ENCODE measurements around the gene ACOT11.

Gene ACOT11

GRCh38 chr1:54583871-54584270 is 35.8 kb downstream of the ACOT11 start:
- H3K27ac ChIP-seq, result no peak overlapping the region
- no peaks in the 10 kb centered on the region for H3K9me3 ChIP-seq (ENCODE audit: low read depth, low read length)
- no peak overlapping the region for H3K4me3 ChIP-seq
- TF ChIP-seq EZH2 (IDR thresholded peaks at IDR 0.05), result no peak
- TF ChIP-seq POLR2AphosphoS5 (IDR thresholded peaks at IDR 0.05; ENCODE audit: borderline replicate concordance, low read depth, low read length), result no peak
- TF ChIP-seq FOXP2 (optimal IDR thresholded peaks at IDR 0.05; ENCODE audit: control extremely low read depth, extremely low read length, insufficient read depth), result no peak
- H3K9ac ChIP-seq (ENCODE audit: insufficient read length), result no peak overlapping the region
- no peak for DNase-seq (ENCODE audit: low read depth, low spot score)
- no peaks in the 10 kb centered on the region for H3K36me3 ChIP-seq (ENCODE audit: insufficient read depth, low read length)

DNA sequence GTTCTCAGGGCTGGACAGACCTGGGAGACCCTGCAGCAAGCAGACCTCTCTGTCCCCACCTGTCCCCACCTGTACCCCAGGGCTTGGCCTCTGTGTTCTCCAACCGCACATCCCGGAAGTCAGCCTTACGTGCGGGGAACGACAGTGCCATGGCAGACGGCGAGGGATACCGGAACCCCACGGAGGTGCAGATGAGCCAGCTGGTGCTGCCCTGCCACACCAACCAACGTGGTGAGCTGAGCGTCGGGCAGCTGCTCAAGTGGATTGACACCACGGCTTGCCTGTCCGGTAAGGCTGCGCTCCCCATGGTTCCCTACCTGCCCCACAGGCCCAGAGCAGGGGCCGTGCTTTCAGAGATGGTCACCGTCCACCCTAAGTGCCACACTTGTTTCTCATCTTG is 36.5 kb downstream of the ACOT11 start:
- Histone ChIP-seq H3K9ac (ENCODE audit: insufficient read length) (no peak overlapping the region), H3K4me3 (no peak overlapping the region), H3K27ac (no peak overlapping the region), H3K36me3 (ENCODE audit: insufficient read depth, low read length) (no peaks in the 10 kb centered on the region), H3K9me3 (ENCODE audit: low read depth, low read length) (no peaks in the 10 kb centered on the region)
- DNase-seq (ENCODE audit: low read depth, low spot score), result no peak
- TF ChIP-seq FOXP2 (optimal IDR thresholded peaks at IDR 0.05; ENCODE audit: control extremely low read depth, extremely low read length, insufficient read depth), result no peak
- no peak for TF ChIP-seq EZH2 (IDR thresholded peaks at IDR 0.05)
- no peak for TF ChIP-seq POLR2AphosphoS5 (IDR thresholded peaks at IDR 0.05; ENCODE audit: borderline replicate concordance, low read depth, low read length)

DNA sequence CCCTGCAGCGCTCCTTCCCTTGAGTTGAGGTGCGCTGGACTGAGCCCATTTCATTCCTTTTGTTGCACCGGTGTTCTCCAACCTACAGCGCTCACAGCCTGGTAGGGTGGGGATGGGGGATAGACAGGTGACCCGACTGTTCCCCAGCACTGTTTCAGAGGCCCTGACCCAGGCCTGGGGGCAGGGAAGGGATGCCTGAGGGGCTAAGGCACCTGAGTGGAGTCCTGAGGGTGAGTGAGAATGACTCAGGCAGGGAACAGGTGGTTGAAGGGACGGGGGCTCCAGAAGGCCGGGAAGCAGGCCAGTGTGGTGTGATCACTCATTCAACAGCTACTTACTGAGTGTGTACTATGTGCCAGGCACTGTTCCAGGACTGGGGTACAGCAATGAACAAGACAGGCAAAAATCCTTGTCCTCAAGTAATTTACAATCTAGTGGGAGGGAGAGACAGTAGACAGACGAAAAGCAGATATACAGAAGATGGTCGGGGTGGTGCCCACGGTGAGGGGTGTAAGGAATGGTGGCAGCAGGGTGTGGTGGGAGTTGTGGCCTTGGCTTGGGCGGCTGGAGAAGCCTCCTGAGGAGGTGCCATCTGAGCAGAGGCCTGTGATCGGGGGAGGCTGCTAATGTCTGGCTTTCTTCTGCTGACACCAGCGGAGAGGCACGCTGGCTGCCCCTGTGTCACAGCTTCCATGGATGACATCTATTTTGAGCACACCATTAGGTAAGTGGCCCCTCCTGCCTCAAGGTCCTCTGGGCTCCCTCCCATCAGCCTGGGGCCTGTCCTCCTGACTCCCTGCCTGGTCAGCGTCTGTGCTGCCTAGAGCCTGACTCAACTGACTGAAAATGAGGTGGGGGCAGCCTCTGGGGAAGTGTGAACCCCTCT is 37.4 kb downstream of the ACOT11 start:
- no peak overlapping the region for H3K9ac ChIP-seq (ENCODE audit: insufficient read length)
- no peak for DNase-seq (ENCODE audit: low read depth, low spot score)
- no peaks in the 10 kb centered on the region for H3K9me3 ChIP-seq (ENCODE audit: low read depth, low read length)
- no peak for TF ChIP-seq EZH2 (IDR thresholded peaks at IDR 0.05)
- TF ChIP-seq POLR2AphosphoS5 (IDR thresholded peaks at IDR 0.05; ENCODE audit: borderline replicate concordance, low read depth, low read length), result no peak
- TF ChIP-seq FOXP2 (optimal IDR thresholded peaks at IDR 0.05; ENCODE audit: control extremely low read depth, extremely low read length, insufficient read depth), result no peak
- H3K27ac ChIP-seq, result no peak overlapping the region
- H3K36me3 ChIP-seq (ENCODE audit: insufficient read depth, low read length), result no peaks in the 10 kb centered on the region
- no peak overlapping the region for H3K4me3 ChIP-seq

- no peak overlapping the region for H3K9ac ChIP-seq (ENCODE audit: insufficient read length)
- no peaks in the 10 kb centered on the region for H3K9me3 ChIP-seq (ENCODE audit: low read depth, low read length)
- H3K36me3 ChIP-seq (ENCODE audit: insufficient read depth, low read length), result no peaks in the 10 kb centered on the region
- no peak for DNase-seq (ENCODE audit: low read depth, low spot score)
- no peak overlapping the region for H3K27ac ChIP-seq
- no peak for TF ChIP-seq EZH2 (IDR thresholded peaks at IDR 0.05)
- no peak for TF ChIP-seq FOXP2 (optimal IDR thresholded peaks at IDR 0.05; ENCODE audit: control extremely low read depth, extremely low read length, insufficient read depth)
- TF ChIP-seq POLR2AphosphoS5 (IDR thresholded peaks at IDR 0.05; ENCODE audit: borderline replicate concordance, low read depth, low read length), result no peak
- no peak overlapping the region for H3K4me3 ChIP-seq
These were observed 40.3 kb downstream of the ACOT11 start for GRCh38 chr1:54588377-54588776.

- DNase-seq (ENCODE audit: low read depth, low spot score), result no peak
- Histone ChIP-seq H3K27ac (no peak overlapping the region), H3K9ac (ENCODE audit: insufficient read length) (no peak overlapping the region), H3K4me3 (no peak overlapping the region), H3K9me3 (ENCODE audit: low read depth, low read length) (no peaks in the 10 kb centered on the region), H3K36me3 (ENCODE audit: insufficient read depth, low read length) (no peaks in the 10 kb centered on the region)
- TF ChIP-seq EZH2 (IDR thresholded peaks at IDR 0.05) (no peak), POLR2AphosphoS5 (IDR thresholded peaks at IDR 0.05; ENCODE audit: borderline replicate concordance, low read depth, low read length) (no peak), FOXP2 (optimal IDR thresholded peaks at IDR 0.05; ENCODE audit: control extremely low read depth, extremely low read length, insufficient read depth) (no peak)
These were observed 43.2 kb downstream of the ACOT11 start for GRCh38 chr1:54591127-54591756.

- TF ChIP-seq POLR2AphosphoS5 (IDR thresholded peaks at IDR 0.05; ENCODE audit: borderline replicate concordance, low read depth, low read length), result no peak
- no peak for TF ChIP-seq EZH2 (IDR thresholded peaks at IDR 0.05)
- no peak for TF ChIP-seq FOXP2 (optimal IDR thresholded peaks at IDR 0.05; ENCODE audit: control extremely low read depth, extremely low read length, insufficient read depth)
- no peak for DNase-seq (ENCODE audit: low read depth, low spot score)
- Histone ChIP-seq H3K36me3 (ENCODE audit: insufficient read depth, low read length) (no peaks in the 10 kb centered on the region), H3K4me3 (no peak overlapping the region), H3K9me3 (ENCODE audit: low read depth, low read length) (no peaks in the 10 kb centered on the region), H3K9ac (ENCODE audit: insufficient read length) (no peak overlapping the region), H3K27ac (no peak overlapping the region)
These were observed 45.6 kb downstream of the ACOT11 start for GRCh38 chr1:54593571-54594160.

DNA sequence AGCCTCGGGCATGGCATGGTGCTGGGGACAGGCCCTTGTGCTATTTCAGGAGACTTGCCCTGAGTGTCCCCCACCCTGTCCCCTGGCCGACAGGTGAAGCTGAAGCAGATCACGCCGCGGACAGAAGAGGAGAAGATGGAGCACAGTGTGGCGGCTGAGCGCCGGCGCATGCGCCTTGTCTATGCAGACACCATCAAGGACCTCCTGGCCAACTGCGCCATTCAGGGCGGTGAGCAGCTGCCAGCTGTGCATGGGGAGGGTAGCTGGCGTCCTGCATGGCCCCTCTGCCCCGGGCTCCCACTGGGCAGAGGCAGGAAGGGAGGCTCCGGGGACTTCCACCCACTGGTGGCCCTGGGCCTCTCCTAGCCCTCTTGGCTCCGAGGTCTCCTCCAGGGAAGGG is 46.4 kb downstream of the ACOT11 start:
- Histone ChIP-seq H3K4me3 (no peak overlapping the region), H3K9ac (ENCODE audit: insufficient read length) (no peak overlapping the region), H3K36me3 (ENCODE audit: insufficient read depth, low read length) (no peaks in the 10 kb centered on the region), H3K27ac (no peak overlapping the region), H3K9me3 (ENCODE audit: low read depth, low read length) (no peaks in the 10 kb centered on the region)
- TF ChIP-seq EZH2 (IDR thresholded peaks at IDR 0.05), result no peak
- no peak for TF ChIP-seq FOXP2 (optimal IDR thresholded peaks at IDR 0.05; ENCODE audit: control extremely low read depth, extremely low read length, insufficient read depth)
- no peak for DNase-seq (ENCODE audit: low read depth, low spot score)

DNA sequence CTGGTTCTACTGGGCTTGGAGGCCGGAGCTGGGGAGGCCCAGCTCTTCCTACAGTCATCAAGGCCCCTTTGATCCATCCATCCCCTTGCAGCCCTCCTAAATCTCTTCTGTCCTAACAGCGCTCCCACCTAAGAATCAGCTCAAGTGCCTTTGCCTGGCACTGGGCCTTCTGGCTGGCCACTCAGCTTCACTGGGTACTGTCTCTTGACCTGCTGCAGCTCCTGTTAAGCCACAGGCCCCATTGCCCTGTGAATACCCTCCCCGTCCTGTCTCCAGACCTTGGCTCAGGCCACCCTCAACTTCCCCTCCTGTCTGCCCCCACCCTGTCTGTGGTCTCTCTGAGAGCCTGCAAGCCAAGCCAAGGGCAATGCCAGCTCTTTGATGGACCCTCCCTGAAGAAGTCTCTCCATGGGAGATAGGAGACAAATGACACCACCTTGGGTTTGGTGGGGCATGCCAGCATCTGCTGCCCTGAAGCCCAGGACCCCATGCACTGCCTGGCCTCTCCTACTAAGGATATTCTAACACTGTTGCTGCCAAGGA is 48.0 kb downstream of the ACOT11 start:
- Histone ChIP-seq H3K9ac (ENCODE audit: insufficient read length) (no peak overlapping the region), H3K36me3 (ENCODE audit: insufficient read depth, low read length) (no peaks in the 10 kb centered on the region)
- no peak for TF ChIP-seq EZH2 (IDR thresholded peaks at IDR 0.05)
- TF ChIP-seq FOXP2 (optimal IDR thresholded peaks at IDR 0.05; ENCODE audit: control extremely low read depth, extremely low read length, insufficient read depth), result no peak
- TF ChIP-seq POLR2AphosphoS5 (IDR thresholded peaks at IDR 0.05; ENCODE audit: borderline replicate concordance, low read depth, low read length), result no peak

More for the DNA sequence above, 48.0 kb downstream of the ACOT11 start:
- no peak overlapping the region for H3K27ac ChIP-seq
- no peak overlapping the region for H3K4me3 ChIP-seq
- no peaks in the 10 kb centered on the region for H3K9me3 ChIP-seq (ENCODE audit: low read depth, low read length)
- DNase-seq (ENCODE audit: low read depth, low spot score), result no peak
